Activated CD4-positive, alpha-beta T cell treated with anti-CD3 and anti-CD28 coated beads for 36 hours (primary cell): Measurements from ENCODE around the gene CDH4. TPM values are rescaled to one million over a fixed set of nuclear protein-coding genes. Genes with fewer than 3 reads are reported as not detected.

Experiments used
- ATAC-seq: fragments of 200-7000 bp; cut with Tn5 transposase; one replicate; pipeline ENCODE4 v1.10.0; 2021; ENCODE audit warnings: mild to moderate bottlenecking, moderate library complexity
- CTCF ChIA-PET: fragments of 350-600 bp; sonication (Branson Sonifier 250); formaldehyde crosslinking; loops from one replicate; lab custom pipeline; 2021; ENCODE audit warnings: antibody characterized with exemption; lab: Charles Lee
- POLR2A ChIA-PET: fragments of 350-600 bp; sonication (Branson Sonifier 250); formaldehyde crosslinking; loops from one replicate; lab custom pipeline; 2021; ENCODE audit warnings: antibody characterized with exemption, inconsistent platforms; lab: Charles Lee
- DNase-seq: peaks from one replicate; pipeline ENCODE4 v3.0.0-alpha.2; 2020
- H3K27ac Mint-ChIP-seq: one replicate; pipeline ENCODE4 v1.8.0; 2021; ENCODE audit warnings: mixed read lengths
- H3K27me3 Mint-ChIP-seq: one replicate; pipeline ENCODE4 v1.8.0; 2021; ENCODE audit warnings: mixed read lengths
- H3K36me3 Mint-ChIP-seq: one replicate; pipeline ENCODE4 v1.8.0; 2021; ENCODE audit warnings: low read depth, mixed read lengths
- H3K4me1 Mint-ChIP-seq: one replicate; pipeline ENCODE4 v1.8.0; 2021; ENCODE audit warnings: mixed read lengths
- H3K4me3 Mint-ChIP-seq: one replicate; pipeline ENCODE4 v1.8.0; 2021; ENCODE audit warnings: mild to moderate bottlenecking, moderate library complexity, mixed read lengths
- H3K9me3 Mint-ChIP-seq: one replicate; pipeline ENCODE4 v1.8.0; 2021; ENCODE audit warnings: low read depth, mixed read lengths
- intact Hi-C, 2 experiments: fragments of 100-400 bp; cut with DNase I in 1 of 2; cut with micrococcal nuclease in 1 of 2; formaldehyde crosslinking; loops; one replicate each; pipeline versions ENCODE4 v1.14.2 to v1.15.1; 2022 to 2024; cut with DNase I, micrococcal nuclease
- total RNA-seq, 2 experiments: library from RNA; stranded (reverse); gene quantifications; one replicate each; pipeline ENCODE4 v1.2.3, GENCODE V29; 2021

Gene CDH4
- total RNA-seq, 2 experiments from 2014 or later, result not detected

DNA sequence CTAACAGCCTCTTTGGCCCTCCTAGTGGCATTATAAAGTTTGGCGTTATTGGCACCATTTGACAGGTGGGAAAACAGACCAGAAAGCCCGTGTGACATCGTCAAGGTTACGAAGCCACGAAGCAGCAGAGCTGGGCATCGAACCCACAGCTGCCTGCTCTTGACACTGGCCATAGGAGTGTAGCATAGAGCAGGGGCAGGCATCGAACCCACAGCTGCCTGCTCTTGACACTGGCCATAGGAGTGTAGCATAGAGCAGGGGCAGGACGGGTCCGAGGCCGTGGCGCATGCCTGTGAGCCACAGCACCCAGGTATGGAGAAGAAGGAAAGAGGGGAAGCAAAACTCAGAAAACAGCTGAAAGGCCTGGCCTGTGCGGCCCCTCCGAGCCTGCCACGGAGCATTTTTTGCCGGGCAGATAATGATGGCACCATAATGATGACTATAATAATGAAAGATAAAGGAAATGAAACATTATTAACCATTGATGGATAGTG, 33.1 kb downstream of the CDH4 start:
- H3K27ac Mint-ChIP-seq, result no peak overlapping the region
- ATAC-seq (no peak), DNase-seq (no peak)
- peaks cover 6% of the 10 kb centered on the region for H3K9me3 Mint-ChIP-seq
- no peaks in the 10 kb centered on the region for H3K4me1 Mint-ChIP-seq
- H3K27me3 Mint-ChIP-seq, result no peaks in the 10 kb centered on the region
- ChIA-PET POLR2A (no interaction called here), CTCF (no interaction called here)
- H3K4me3 Mint-ChIP-seq, result no peak overlapping the region
- peaks cover 3% of the 10 kb centered on the region for H3K36me3 Mint-ChIP-seq
- intact Hi-C loops, result no loop called here

- Mint-ChIP-seq H3K4me1 (no peaks in the 10 kb centered on the region), H3K27ac (no peak overlapping the region), H3K27me3 (no peaks in the 10 kb centered on the region), H3K36me3 (peaks cover 3% of the 10 kb centered on the region), H3K4me3 (no peak overlapping the region), H3K9me3 (peaks cover 6% of the 10 kb centered on the region)
- CTCF ChIA-PET, result no interaction called here
- ATAC-seq, result no peak
- POLR2A ChIA-PET, result no interaction called here
- intact Hi-C loops, result no loop called here
- no peak for DNase-seq
These were observed 33.6 kb downstream of the CDH4 start for GRCh38 chr20:61285691-61286090.

GRCh38 chr20:61287583-61288275, 35.7 kb downstream of the CDH4 start:
- Mint-ChIP-seq H3K4me1 (no peaks in the 10 kb centered on the region), H3K27me3 (no peaks in the 10 kb centered on the region), H3K27ac (no peak overlapping the region), H3K36me3 (no peaks in the 10 kb centered on the region), H3K9me3 (peaks cover 2% of the 10 kb centered on the region), H3K4me3 (no peak overlapping the region)
- no peak for ATAC-seq
- DNase-seq, result no peak
- ChIA-PET CTCF (no interaction called here), POLR2A (interaction anchor here (0.6 kb wide), 1 partner anchor 8 kb away, joined by 4 read pairs; no protein-coding TSS in a partner anchor)
- intact Hi-C loops, result no loop called here

GRCh38 chr20:61288331-61288784, 36.3 kb downstream of the CDH4 start:
- peaks cover 2% of the 10 kb centered on the region for H3K9me3 Mint-ChIP-seq
- intact Hi-C loops, result no loop called here
- H3K4me3 Mint-ChIP-seq, result no peak overlapping the region
- H3K27ac Mint-ChIP-seq, result no peak overlapping the region
- ChIA-PET CTCF (no interaction called here), POLR2A (interaction anchor here (0.6 kb wide), 1 partner anchor 9 kb away, joined by 4 read pairs; no protein-coding TSS in a partner anchor)
- ATAC-seq (no peak), DNase-seq (no peak)
- H3K36me3 Mint-ChIP-seq, result no peaks in the 10 kb centered on the region
- no peaks in the 10 kb centered on the region for H3K27me3 Mint-ChIP-seq
- H3K4me1 Mint-ChIP-seq, result no peaks in the 10 kb centered on the region

GRCh38 chr20:61289166-61289565, 37.1 kb downstream of the CDH4 start:
- intact Hi-C loops, result no loop called here
- H3K4me3 Mint-ChIP-seq, result no peak overlapping the region
- H3K4me1 Mint-ChIP-seq, result no peaks in the 10 kb centered on the region
- ChIA-PET CTCF (no interaction called here), POLR2A (no interaction called here)
- H3K36me3 Mint-ChIP-seq, result no peaks in the 10 kb centered on the region
- no peaks in the 10 kb centered on the region for H3K9me3 Mint-ChIP-seq
- no peak for DNase-seq
- H3K27ac Mint-ChIP-seq, result no peak overlapping the region
- no peak for ATAC-seq
- no peaks in the 10 kb centered on the region for H3K27me3 Mint-ChIP-seq

GRCh38 chr20:61290721-61291120, 38.7 kb downstream of the CDH4 start:
- no peak overlapping the region for H3K27ac Mint-ChIP-seq
- DNase-seq (no peak), ATAC-seq (no peak)
- ChIA-PET CTCF (no interaction called here), POLR2A (no interaction called here)
- peaks cover 1% of the 10 kb centered on the region for H3K9me3 Mint-ChIP-seq
- no peaks in the 10 kb centered on the region for H3K27me3 Mint-ChIP-seq
- intact Hi-C loops, result no loop called here
- no peaks in the 10 kb centered on the region for H3K36me3 Mint-ChIP-seq
- H3K4me1 Mint-ChIP-seq, result no peaks in the 10 kb centered on the region
- no peak overlapping the region for H3K4me3 Mint-ChIP-seq

GRCh38 chr20:61291166-61291829, 39.2 kb downstream of the CDH4 start:
- Mint-ChIP-seq H3K36me3 (no peaks in the 10 kb centered on the region), H3K27me3 (no peaks in the 10 kb centered on the region)
- no peak for DNase-seq

DNA sequence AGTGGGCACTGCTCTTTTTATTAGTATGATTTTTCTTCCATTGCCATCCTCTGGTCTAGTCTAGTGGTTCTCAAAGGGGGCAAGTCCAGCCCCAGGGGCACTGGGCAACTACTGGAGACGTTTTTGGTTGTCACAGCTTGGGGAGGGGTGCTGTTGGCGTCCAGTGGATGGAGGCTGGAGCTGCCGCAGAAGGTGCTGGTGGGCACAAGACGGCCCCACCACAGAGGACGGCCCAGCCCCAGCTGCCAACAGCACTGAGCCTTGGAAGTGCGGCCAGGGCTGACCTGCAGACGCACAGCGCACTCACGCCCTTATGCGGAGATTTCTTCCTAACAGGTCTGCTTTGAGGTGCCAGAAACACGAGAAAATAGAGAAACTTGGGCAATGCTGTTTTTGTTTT, 40.3 kb downstream of the CDH4 start:
- H3K27ac Mint-ChIP-seq, result no peak overlapping the region
- H3K9me3 Mint-ChIP-seq, result peaks cover 1% of the 10 kb centered on the region
- intact Hi-C loops, result no loop called here
- DNase-seq (no peak), ATAC-seq (no peak)
- no peak overlapping the region for H3K4me3 Mint-ChIP-seq
- ChIA-PET POLR2A (no interaction called here), CTCF (no interaction called here)
- no peaks in the 10 kb centered on the region for H3K27me3 Mint-ChIP-seq
- H3K36me3 Mint-ChIP-seq, result no peaks in the 10 kb centered on the region
- no peaks in the 10 kb centered on the region for H3K4me1 Mint-ChIP-seq

More at GRCh38 chr20:61291166-61291829, 39.2 kb downstream of the CDH4 start:
- ATAC-seq, result no peak
- Mint-ChIP-seq H3K9me3 (peaks cover 1% of the 10 kb centered on the region), H3K4me3 (no peak overlapping the region), H3K27ac (no peak overlapping the region), H3K4me1 (no peaks in the 10 kb centered on the region)
- intact Hi-C loops, result no loop called here
- CTCF ChIA-PET, result no interaction called here
- POLR2A ChIA-PET, result no interaction called here

DNA sequence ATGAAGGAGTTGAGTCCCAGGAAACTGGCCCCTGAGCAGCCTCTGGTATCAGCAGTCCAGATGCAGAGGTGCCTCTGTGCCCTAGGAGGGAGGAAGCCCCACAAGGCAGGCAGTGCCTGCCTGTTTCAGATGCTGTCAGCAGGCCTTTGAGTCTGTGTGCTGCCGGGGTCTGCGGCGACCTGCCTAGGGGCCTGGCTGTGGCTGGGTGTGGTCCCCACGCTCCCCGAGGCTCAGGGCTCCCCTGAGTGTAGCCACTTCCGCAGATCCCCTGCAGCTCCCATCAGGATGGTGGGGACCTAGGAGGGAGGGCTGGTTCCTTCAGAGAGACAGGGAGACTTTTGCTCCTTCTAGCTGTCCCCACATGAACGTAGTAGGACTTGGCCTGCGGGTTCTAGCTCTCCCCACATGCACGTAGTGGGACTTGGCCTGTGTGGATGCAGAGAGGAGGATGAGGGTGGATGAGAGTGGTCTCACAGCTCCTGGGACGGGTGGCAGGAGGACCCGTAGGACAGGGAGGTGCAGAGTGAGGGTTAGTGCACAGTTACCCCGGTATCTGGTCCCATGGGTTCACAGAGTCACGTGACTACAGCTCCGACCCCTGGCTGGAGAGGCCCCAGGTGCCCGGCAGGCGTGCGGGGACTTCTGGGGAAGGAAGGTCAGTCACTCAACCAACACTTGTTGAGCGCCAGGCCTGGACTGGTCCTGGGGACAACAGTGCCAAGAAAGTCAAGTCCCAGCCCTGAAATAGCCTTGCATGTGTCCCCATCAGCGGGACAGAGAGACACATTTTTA, 41.0 kb downstream of the CDH4 start:
- Mint-ChIP-seq H3K27ac (no peak overlapping the region), H3K4me1 (no peaks in the 10 kb centered on the region), H3K9me3 (peaks cover 1% of the 10 kb centered on the region), H3K4me3 (no peak overlapping the region), H3K27me3 (no peaks in the 10 kb centered on the region), H3K36me3 (no peaks in the 10 kb centered on the region)
- CTCF ChIA-PET, result no interaction called here
- DNase-seq (no peak), ATAC-seq (no peak)
- POLR2A ChIA-PET, result no interaction called here
- intact Hi-C loops, result no loop called here

- H3K27me3 Mint-ChIP-seq, result no peaks in the 10 kb centered on the region
- intact Hi-C loops, result no loop called here
- ChIA-PET POLR2A (no interaction called here), CTCF (no interaction called here)
- DNase-seq (no peak), ATAC-seq (no peak)
- H3K9me3 Mint-ChIP-seq, result peaks cover 1% of the 10 kb centered on the region
- H3K4me3 Mint-ChIP-seq, result no peak overlapping the region
- H3K36me3 Mint-ChIP-seq, result no peaks in the 10 kb centered on the region
- H3K4me1 Mint-ChIP-seq, result no peaks in the 10 kb centered on the region
- no peak overlapping the region for H3K27ac Mint-ChIP-seq
These were observed 41.9 kb downstream of the CDH4 start for GRCh38 chr20:61293951-61294350.

- Mint-ChIP-seq H3K27me3 (no peaks in the 10 kb centered on the region), H3K9me3 (peaks cover 1% of the 10 kb centered on the region), H3K4me3 (no peak overlapping the region), H3K27ac (no peak overlapping the region), H3K36me3 (no peaks in the 10 kb centered on the region), H3K4me1 (no peaks in the 10 kb centered on the region)
- CTCF ChIA-PET, result no interaction called here
- intact Hi-C loops, result no loop called here
- no peak for ATAC-seq
- DNase-seq, result no peak
- POLR2A ChIA-PET, result no interaction called here
These were observed 43.2 kb downstream of the CDH4 start for GRCh38 chr20:61295249-61295648.
